DOHH2 (cell line): ENCODE data around the gene RIMBP2.

Experiments
- H3F3A ChIP-seq: fragments of 200-600 bp; sonication (generic), shearing (Covaris generic); 2 replicates; pipeline ENCODE4 v1.6.0; 2016; ENCODE audit warnings: antibody characterized with exemption, mild to moderate bottlenecking; ENCODE audit not compliant: control insufficient read depth, insufficient read depth
- H3K27ac ChIP-seq: fragments of 200-600 bp; sonication (generic); 2 replicates; pipeline ENCODE4 v1.5.1; 2014; ENCODE audit warnings: low read depth, mild to moderate bottlenecking, low read length, moderate library complexity
- H3K27me3 ChIP-seq: fragments of 200-600 bp; sonication (generic); 2 replicates; pipeline ENCODE4 v1.6.1; 2014; ENCODE audit warnings: mild to moderate bottlenecking, low read length, mixed read lengths; ENCODE audit not compliant: control insufficient read depth
- H3K36me3 ChIP-seq: fragments of 200-600 bp; sonication (generic); 2 replicates; pipeline ENCODE4 v1.6.1; 2014; ENCODE audit warnings: mild to moderate bottlenecking, low read length, moderate library complexity, mixed read lengths; ENCODE audit not compliant: control insufficient read depth
- H3K4me1 ChIP-seq: fragments of 200-600 bp; sonication (generic); 2 replicates; pipeline ENCODE4 v1.6.1; 2014; ENCODE audit warnings: mild to moderate bottlenecking, low read length, mixed read lengths; ENCODE audit not compliant: control insufficient read depth
- H3K4me2 ChIP-seq: fragments of 200-600 bp; sonication (generic); 2 replicates; pipeline ENCODE4 v1.6.0; 2014; ENCODE audit warnings: mild to moderate bottlenecking, low read length, moderate library complexity
- H3K4me3 ChIP-seq: fragments of 200-600 bp; sonication (generic); 2 replicates; pipeline ENCODE4 v1.5.1; 2014; ENCODE audit warnings: mild to moderate bottlenecking, low read length, mixed read lengths
- H3K79me2 ChIP-seq: fragments of 200-600 bp; sonication (generic); 2 replicates; pipeline ENCODE4 v1.6.1; 2014; ENCODE audit warnings: mild to moderate bottlenecking, low read length, mixed read lengths; ENCODE audit not compliant: control insufficient read depth
- H3K9me2 ChIP-seq: fragments of 200-600 bp; sonication (generic); replicated peaks from 2 replicates; pipeline ENCODE4 v1.6.1; 2014; ENCODE audit warnings: mild to moderate bottlenecking, low read length, mixed read lengths; ENCODE audit not compliant: control insufficient read depth
- H3K9me3 ChIP-seq: fragments of 200-600 bp; sonication (generic); 2 replicates; pipeline ENCODE4 v1.6.1; 2014; ENCODE audit warnings: antibody characterized with exemption, low read length, mixed read lengths; ENCODE audit not compliant: control insufficient read depth, insufficient read depth
- H4K20me1 ChIP-seq: fragments of 200-600 bp; sonication (generic); 2 replicates; pipeline ENCODE4 v1.6.0; 2014; ENCODE audit warnings: low read depth, mild to moderate bottlenecking, antibody characterized with exemption, low read length, moderate library complexity; ENCODE audit not compliant: control insufficient read depth, insufficient read depth
- CTCF ChIP-seq: fragments of 200-600 bp; sonication (generic); IDR thresholded peaks from one replicate; pipeline ENCODE4 v1.5.1; 2014; ENCODE audit warnings: antibody characterized with exemption, mild to moderate bottlenecking, low read depth, low read length; ENCODE audit not compliant: poor library complexity, severe bottlenecking
- EZH2phosphoT487 ChIP-seq: fragments of 200-600 bp; sonication (generic); IDR thresholded peaks from 2 replicates; pipeline ENCODE4 v1.6.1; 2017; ENCODE audit warnings: borderline replicate concordance, mild to moderate bottlenecking, antibody characterized with exemption, low read length, moderate library complexity, mixed read lengths

RIMBP2 gene

GRCh38 chr12:130479401-130480125 lies 236.5 kb downstream of the RIMBP2 start:
- TF ChIP-seq CTCF (no peak), EZH2phosphoT487 (no peak)
- no peak overlapping the region for H3K4me3 ChIP-seq
- no peaks in the 10 kb centered on the region for H3K9me2 ChIP-seq
- H4K20me1 ChIP-seq: no peaks in the 10 kb centered on the region
- H3K36me3 ChIP-seq: no peaks in the 10 kb centered on the region
- no peak overlapping the region for H3K27ac ChIP-seq
- no peaks in the 10 kb centered on the region for H3F3A ChIP-seq
- H3K27me3 ChIP-seq: no peaks in the 10 kb centered on the region
- no peaks in the 10 kb centered on the region for H3K4me1 ChIP-seq
- H3K4me2 ChIP-seq: no peak overlapping the region
- no peaks in the 10 kb centered on the region for H3K9me3 ChIP-seq
- no peaks in the 10 kb centered on the region for H3K79me2 ChIP-seq

- no peak for TF ChIP-seq EZH2phosphoT487
- no peak for TF ChIP-seq CTCF
- H3K27ac ChIP-seq: no peak overlapping the region
- H4K20me1 ChIP-seq: no peaks in the 10 kb centered on the region
- H3K4me2 ChIP-seq: no peak overlapping the region
- H3K9me3 ChIP-seq: no peaks in the 10 kb centered on the region
- H3K36me3 ChIP-seq: no peaks in the 10 kb centered on the region
- H3K79me2 ChIP-seq: no peaks in the 10 kb centered on the region
- no peaks in the 10 kb centered on the region for H3K4me1 ChIP-seq
- no peaks in the 10 kb centered on the region for H3K27me3 ChIP-seq
- H3K4me3 ChIP-seq: no peak overlapping the region
- H3K9me2 ChIP-seq: no peaks in the 10 kb centered on the region
- H3F3A ChIP-seq: no peaks in the 10 kb centered on the region
These were observed 237.3 kb downstream of the RIMBP2 start for GRCh38 chr12:130478786-130479185.

GRCh38 chr12:130477701-130478100 lies 238.4 kb downstream of the RIMBP2 start:
- H3K36me3 ChIP-seq: no peaks in the 10 kb centered on the region
- TF ChIP-seq EZH2phosphoT487 (no peak), CTCF (no peak)
- no peaks in the 10 kb centered on the region for H3F3A ChIP-seq
- H3K9me3 ChIP-seq: no peaks in the 10 kb centered on the region
- no peak overlapping the region for H3K27ac ChIP-seq
- no peak overlapping the region for H3K4me2 ChIP-seq
- no peaks in the 10 kb centered on the region for H3K79me2 ChIP-seq
- H3K4me3 ChIP-seq: no peak overlapping the region
- no peaks in the 10 kb centered on the region for H4K20me1 ChIP-seq
- H3K27me3 ChIP-seq: no peaks in the 10 kb centered on the region
- no peaks in the 10 kb centered on the region for H3K9me2 ChIP-seq
- H3K4me1 ChIP-seq: no peaks in the 10 kb centered on the region
